HCT116 (cell line): ENCODE data around the gene EIF3B. TPM values are rescaled to one million over a fixed set of nuclear protein-coding genes. Genes with fewer than 3 reads are reported as not detected.
"Not testable (repeated sequence)": the region's sequence is repeated elsewhere in the genome, so short reads cannot be mapped to it uniquely, and the experiment has no call there.

Experiments used
- ATAC-seq: fragments of 200-7000 bp; cut with Tn5 transposase; 2 replicates; pipeline ENCODE4 v1.9.1; 2020; ENCODE audit warnings: mild to moderate bottlenecking, moderate library complexity
- Bru-seq: library from RNA; stranded (reverse); fragments of 400-500 nt; gene quantifications from one replicate; lab custom pipeline; 2021; lab: Mats Ljungman, UMichigan
- BruChase-seq, 2 experiments: library from RNA; stranded (reverse); fragments of 400-500 nt; gene quantifications; one replicate each; lab custom pipeline; 2021; lab: Mats Ljungman, UMichigan
- BruUV-seq: library from RNA; stranded (reverse); fragments of 400-500 nt; replicated peaks from 2 replicates; lab custom pipeline; 2021; lab: Mats Ljungman, UMichigan
- CTCF ChIA-PET: fragments of 300-600 bp; sonication (Branson Sonifier 250); formaldehyde crosslinking; loops from one replicate; lab custom pipeline; 2021; ENCODE audit warnings: antibody characterized with exemption; lab: Charles Lee
- POLR2A ChIA-PET: fragments of 300-600, 350-600 bp; sonication (Branson Sonifier 250); formaldehyde crosslinking; loops from one replicate; lab custom pipeline; 2021; ENCODE audit warnings: antibody characterized with exemption; lab: Charles Lee
- RAD21 ChIA-PET, 2 experiments: fragments of 300-600 bp; sonication (Branson Sonifier 250); formaldehyde crosslinking; loops; one replicate each; lab custom pipeline; 2023; ENCODE audit warnings: low total read pairs in 2 of 2; ENCODE audit not compliant: uncharacterized antibody in 2 of 2, unreplicated experiment in 2 of 2, low non-redundant PET in 1 of 2; lab: Charles Lee
- DNase-seq: peaks from one replicate; pipeline ENCODE4 v3.0.0-alpha.2; 2010; ENCODE audit warnings: low read depth, low spot score
- H2AFZ ChIP-seq: fragments of 200-600 bp; shearing (Covaris generic), sonication (generic); 2 replicates; pipeline ENCODE4 v1.6.1; 2017; ENCODE audit warnings: low read depth, mixed run types, mixed read lengths, antibody characterized with exemption, low read length; ENCODE audit not compliant: poor library complexity, severe bottlenecking
- H3K27ac ChIP-seq: 2 replicates; pipeline ENCODE4 v1.5.1; 2012; ENCODE audit warnings: low read depth, low read length
- H3K27me3 ChIP-seq: fragments of 200-600 bp; sonication (generic); 2 replicates; pipeline ENCODE4 v1.6.1; 2016; ENCODE audit warnings: mixed run types, low read length, mixed read lengths; ENCODE audit not compliant: insufficient read depth
- H3K36me3 ChIP-seq, 2 experiments: fragments of 200-500 bp in 1 of 2; fragments of 200-600 bp in 1 of 2; sonication (Bioruptor generic) in 1 of 2; sonication (generic) in 1 of 2; 2 replicates each; pipeline versions ENCODE4 v1.5.1 to v1.6.1; 2014 to 2016; ENCODE audit warnings: low read length in 2 of 2, inconsistent platforms in 1 of 2, mixed read lengths in 1 of 2, mixed run types in 1 of 2; ENCODE audit not compliant: insufficient read depth in 2 of 2, control insufficient read depth in 1 of 2
- H3K4me1 ChIP-seq, 2 experiments: fragments of 200-600 bp in 1 of 2; sonication (generic) in 1 of 2; 2 replicates each; pipeline versions ENCODE4 v1.5.1 to v1.6.1; 2012 to 2017; ENCODE audit warnings: low read length in 2 of 2, inconsistent platforms in 1 of 2, mild to moderate bottlenecking in 1 of 2, mixed read lengths in 1 of 2, mixed run types in 1 of 2, moderate library complexity in 1 of 2; ENCODE audit not compliant: insufficient read depth in 2 of 2, control insufficient read depth in 1 of 2
- H3K4me2 ChIP-seq: fragments of 200-600 bp; sonication (generic); 2 replicates; pipeline ENCODE4 v1.6.1; 2017; ENCODE audit warnings: mixed run types, low read length, mixed read lengths
- H3K4me3 ChIP-seq, 2 experiments: fragments of 200-600 bp in 1 of 2; sonication (generic) in 1 of 2; replicated peaks in 1 of 2; 2 replicates each; pipeline ENCODE4 v1.5.1; 2011 to 2016; ENCODE audit warnings: low read length in 2 of 2, control low read depth in 1 of 2, low read depth in 1 of 2, mild to moderate bottlenecking in 1 of 2, mixed read lengths in 1 of 2, mixed run types in 1 of 2
- H3K79me2 ChIP-seq: fragments of 200-600 bp; sonication (generic); 2 replicates; pipeline ENCODE4 v1.6.1; 2017; ENCODE audit warnings: mild to moderate bottlenecking, mixed run types, low read length, moderate library complexity, mixed read lengths; ENCODE audit not compliant: insufficient read depth
- H3K9ac ChIP-seq: fragments of 200-600 bp; sonication (generic); 2 replicates; pipeline ENCODE4 v1.6.1; 2016; ENCODE audit warnings: low read length, mixed read lengths
- H3K9me2 ChIP-seq: fragments of 200-600 bp; sonication (generic), shearing (Covaris generic); 2 replicates; pipeline ENCODE4 v1.6.1; 2017; ENCODE audit warnings: mixed run types, mild to moderate bottlenecking, moderate library complexity; ENCODE audit not compliant: insufficient read depth
- H3K9me3 ChIP-seq, 2 experiments: fragments of 200-500 bp in 1 of 2; fragments of 200-600 bp in 1 of 2; sonication (Bioruptor generic) in 1 of 2; sonication (generic) in 1 of 2; 2 replicates each; pipeline ENCODE4 v1.6.1; 2014 to 2017; ENCODE audit warnings: low read length in 2 of 2, mixed read lengths in 2 of 2, inconsistent platforms in 1 of 2, low read depth in 1 of 2, mild to moderate bottlenecking in 1 of 2, mixed run types in 1 of 2, moderate library complexity in 1 of 2; ENCODE audit not compliant: control insufficient read depth in 1 of 2, insufficient read depth in 1 of 2
- H4K20me1 ChIP-seq: fragments of 200-600 bp; sonication (generic), shearing (Covaris generic); 2 replicates; pipeline ENCODE4 v1.6.1; 2017; ENCODE audit warnings: mixed run types, mild to moderate bottlenecking, moderate library complexity; ENCODE audit not compliant: insufficient read depth
- CTCF ChIP-seq, 3 experiments: fragments of 200-600 bp in 1 of 3; sonication (generic) in 1 of 3; IDR thresholded peaks in 2 of 3; conservative IDR thresholded peaks in 1 of 3; 2 replicates each; pipeline ENCODE4 v1.5.1; 2012 to 2017; ENCODE audit warnings: low read depth in 2 of 3, low read length in 2 of 3, antibody characterized with exemption in 1 of 3, borderline replicate concordance in 1 of 3, control low read depth in 1 of 3, mild to moderate bottlenecking in 1 of 3, mixed read lengths in 1 of 3, mixed run types in 1 of 3, moderate library complexity in 1 of 3; ENCODE audit not compliant: insufficient read depth in 1 of 3
- EGR1 ChIP-seq: IDR thresholded peaks from 2 replicates; pipeline ENCODE4 v1.6.1; 2012; ENCODE audit warnings: low read depth
- ELF1 ChIP-seq: IDR thresholded peaks from 2 replicates; pipeline ENCODE4 v1.6.1; 2012; ENCODE audit warnings: low read depth, borderline replicate concordance
- FOSL1 ChIP-seq: IDR thresholded peaks from 2 replicates; pipeline ENCODE4 v1.6.1; 2012; ENCODE audit warnings: low read depth
- POLR2A ChIP-seq: IDR thresholded peaks from 2 replicates; pipeline ENCODE4 v1.7.0; 2011; ENCODE audit warnings: borderline replicate concordance; ENCODE audit not compliant: insufficient read depth, insufficient read length; ENCODE audit errors: extremely low read depth
- POLR2AphosphoS5 ChIP-seq: IDR thresholded peaks from 2 replicates; pipeline ENCODE4 v1.6.1; 2011; ENCODE audit warnings: mild to moderate bottlenecking, low read depth, low read length, moderate library complexity
- SIN3A ChIP-seq: IDR thresholded peaks from 2 replicates; pipeline ENCODE4 v1.6.1; 2012; ENCODE audit warnings: low read depth
- SRF ChIP-seq: IDR thresholded peaks from 2 replicates; pipeline ENCODE4 v1.6.1; 2012; ENCODE audit warnings: low read depth
- TCF7L2 ChIP-seq: IDR thresholded peaks from 2 replicates; pipeline ENCODE4 v1.7.0; 2011; ENCODE audit warnings: borderline replicate concordance, inconsistent platforms; ENCODE audit not compliant: insufficient read depth, insufficient read length; ENCODE audit errors: extremely low read depth
- YY1 ChIP-seq: IDR thresholded peaks from 2 replicates; pipeline ENCODE4 v1.6.1; 2011; ENCODE audit warnings: low read length, low read depth, moderate library complexity, mild to moderate bottlenecking; ENCODE audit not compliant: insufficient replicate concordance; ENCODE audit errors: extremely low read depth
- intact Hi-C: fragments of 100-400 bp; cut with micrococcal nuclease; formaldehyde crosslinking; loops from 2 replicates; pipeline ENCODE4 v1.10.0; 2022
- long read RNA-seq: library from polyadenylated mRNA; unstranded; transcript quantifications from one replicate; pipeline ENCODE4 v2.0.0, GENCODE V29; 2021; ENCODE audit not compliant: unreplicated experiment
- polyA plus RNA-seq: library from polyadenylated mRNA; unstranded; fragments of >200 nt; gene quantifications from 2 replicates; pipeline ENCODE4 v1.2.1, GENCODE V29; 2012; ENCODE audit warnings: missing spikeins
- total RNA-seq: library from RNA; stranded (reverse); gene quantifications from one replicate; pipeline ENCODE4 v1.2.1, GENCODE V29; 2021; ENCODE audit not compliant: unreplicated experiment
- TF ChIP-seq, protein P1 (sequence below): IDR thresholded peaks from 2 replicates; pipeline ENCODE4 v1.6.1; 2012

EIF3B gene
- total RNA-seq (324 TPM), Bru-seq, nascent RNA (percentile 94 among the genes with signal in this experiment), BruChase-seq, experiment 1, labeled RNA remaining after a 6-hour chase (percentile 97 among the genes with signal in this experiment), BruChase-seq, experiment 2, labeled RNA remaining after a 2-hour chase (percentile 95 among the genes with signal in this experiment)
- polyA plus RNA-seq: 184 and 204 TPM in 2 replicates
- long read RNA-seq, transcript EIF3B-201 (19 exons, 3,055 nt): major isoform, 561 of 1,554 reads
- long read RNA-seq, transcript EIF3B-202 (19 exons, 2,966 nt): minor isoform, 450 of 1,554 reads
- long read RNA-seq, partial matches to known transcripts: 111 of 1,554 reads
- long read RNA-seq, other reads (novel, unspliced or antisense): 432 of 1,554 reads

DNA sequence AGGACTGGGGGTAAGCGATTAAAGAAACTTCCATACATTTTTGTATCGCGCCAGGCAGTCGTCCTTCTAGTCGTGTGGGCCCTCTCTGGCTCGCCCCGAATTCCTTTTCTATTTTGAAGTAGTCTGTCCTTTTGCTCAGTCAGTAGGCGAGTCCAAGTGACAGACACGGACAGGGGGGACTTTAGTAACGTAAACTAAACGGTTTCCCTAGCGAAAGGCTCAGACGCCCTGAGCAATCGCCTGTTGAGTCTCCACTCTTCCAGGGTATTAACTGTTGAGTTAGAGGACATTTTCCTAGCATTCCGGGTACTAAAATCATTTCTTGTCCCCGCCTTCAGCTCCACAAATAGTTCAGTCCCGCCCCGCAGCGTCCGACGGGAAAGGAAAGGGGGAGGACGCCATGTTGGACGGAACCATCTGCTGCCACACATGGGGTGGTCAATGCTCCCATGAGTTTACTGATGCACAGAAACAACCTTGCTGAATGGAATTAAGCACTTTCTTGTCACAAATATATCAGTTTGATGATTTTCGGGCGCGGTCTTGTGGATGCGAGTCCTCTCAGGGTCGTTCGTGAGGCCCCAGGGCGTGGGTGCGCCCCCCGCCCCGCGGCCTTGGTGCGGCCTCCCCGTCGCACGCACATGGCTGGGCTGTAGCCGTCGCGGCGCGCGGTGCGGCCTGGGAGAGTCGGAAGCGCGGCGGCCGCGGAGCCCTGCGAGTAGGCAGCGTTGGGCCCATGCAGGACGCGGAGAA is at the start of gene EIF3B:
TSS of gene EIF3B (plus strand) at position 642 of the 753 bp plus-strand sequence. CDS start at position 737, 95 bp downstream.
- peak within 1 kb of the TSS; percentile 78 for H3K27ac ChIP-seq
- H4K20me1 ChIP-seq: peaks cover 35% of the 10 kb centered on the region; the same call in 1 of the 2 replicates
- H3K9ac ChIP-seq: peak within 1 kb of the TSS; percentile 97
- peak within 1 kb of the TSS; percentile 98 to 99 for H3K4me3 ChIP-seq
- CTCF ChIA-PET: no interaction called here
- peaks cover 11 to 29% of the 10 kb centered on the region in 2 experiments for H3K36me3 ChIP-seq
- H3K9me3 ChIP-seq: no peaks in the 10 kb centered on the region
- no peaks in the 10 kb centered on the region for H3K9me2 ChIP-seq
- POLR2A ChIA-PET: interaction anchor here (0.6 to 1.4 kb wide), 6 partner anchors 17 to 356 kb away, joined by 3 to 6 read pairs (median 4); no protein-coding TSS in a partner anchor
- intact Hi-C loops: loop anchor here (2.0 kb wide), 1 partner anchor 40 kb away; the partner anchor contains the start of gene SNX8
- H3K27me3 ChIP-seq: no peaks in the 10 kb centered on the region
- RAD21 ChIA-PET: interaction anchor here in 1 of 2 experiments (0.8 kb wide), 1 partner anchor 114 kb away, joined by 4 read pairs; no protein-coding TSS in a partner anchor
- peaks cover 6 to 33% of the 10 kb centered on the region in 2 experiments for H3K4me1 ChIP-seq
- peak within 1 kb of the TSS; percentile 83 for H2AFZ ChIP-seq
- DNase-seq (peak; percentile 91), ATAC-seq (peak; percentile 83)
- peaks cover 50% of the 10 kb centered on the region for H3K79me2 ChIP-seq
- H3K4me2 ChIP-seq: peak within 1 kb of the TSS; percentile 90
- TF ChIP-seq TCF7L2 (peak; percentile 28), POLR2AphosphoS5 (peak; percentile 83), CTCF (IDR thresholded peaks at IDR 0.05 in 2 of 3, conservative IDR thresholded peaks at IDR 0.05 in 1 of 3; ENCODE audit: borderline replicate concordance in 1 of 3, insufficient read depth in 1 of 3, low read depth in 2 of 3, low read length in 2 of 3) (no peak), POLR2A (peak; percentile 51), FOSL1 (no peak), SIN3A (no peak), SRF (no peak), ELF1 (no peak), YY1 (peak; percentile 96), EGR1 (no peak)
- TF ChIP-seq, protein P1, sequence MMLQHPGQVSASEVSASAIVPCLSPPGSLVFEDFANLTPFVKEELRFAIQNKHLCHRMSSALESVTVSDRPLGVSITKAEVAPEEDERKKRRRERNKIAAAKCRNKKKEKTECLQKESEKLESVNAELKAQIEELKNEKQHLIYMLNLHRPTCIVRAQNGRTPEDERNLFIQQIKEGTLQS: no peak
- BruUV-seq: no TSS peak

GRCh38 chr7:2305258-2305657 is 49.4 kb upstream of the EIF3B start:
- POLR2A ChIA-PET, ATAC-seq, DNase-seq, H3K9ac ChIP-seq, H3K27ac ChIP-seq, H3K4me3 ChIP-seq, H3K4me2 ChIP-seq, H4K20me1 ChIP-seq, H3K27me3 ChIP-seq, CTCF ChIA-PET, H3K9me3 ChIP-seq, H3K9me2 ChIP-seq, H3K36me3 ChIP-seq, H2AFZ ChIP-seq, RAD21 ChIA-PET, intact Hi-C loops, BruUV-seq: not testable (repeated sequence)
- Histone ChIP-seq H3K79me2 (peaks cover 50% of the 10 kb centered on the region), H3K4me1 (peaks cover 8 to 33% of the 10 kb centered on the region in 2 experiments)
